Measurements from ENCODE around the gene ACTN1. TPM values are rescaled to one million over a fixed set of nuclear protein-coding genes. Genes with fewer than 3 reads are reported as not detected.

ACTN1 gene
- total RNA-seq, 1 experiment from 2014 or later, result 212 TPM

GRCh38 chr14:68958553-68958952 lies 20.5 kb downstream of the ACTN1 start:
- peaks cover 58% of the 10 kb centered on the region for H3K4me1 ChIP-seq (ENCODE audit: control insufficient read depth, insufficient read depth, low read length)
- TF ChIP-seq SIN3A (IDR thresholded peaks at IDR 0.05; ENCODE audit: borderline replicate concordance, insufficient read depth, low read depth, low read length), result no peak
- TF ChIP-seq POLR2AphosphoS5 (IDR thresholded peaks at IDR 0.05; ENCODE audit: low read depth, low read length), result no peak
- TF ChIP-seq REST (IDR thresholded peaks at IDR 0.05; ENCODE audit: insufficient read depth in 1 of 2, low read depth in 2 of 2, low read length in 1 of 2), result no peak
- no peak for TF ChIP-seq CTCF (IDR thresholded peaks at IDR 0.05)
- no peak for TF ChIP-seq TCF7L2 (IDR thresholded peaks at IDR 0.05; ENCODE audit: low read depth, low read length)
- ChIA-PET CTCF (interaction anchor here (0.6 kb wide), 1 partner anchor 55 kb away, joined by 6 read pairs; no protein-coding TSS in a partner anchor), POLR2A (no interaction called here)
- intact Hi-C loops (cut with micrococcal nuclease; ENCODE audit: unreplicated experiment), result no loop called here
- ATAC-seq (no peak), DNase-seq (ENCODE audit: low read depth, low spot score) (no peak)
- H3K36me3 ChIP-seq (ENCODE audit: control insufficient read depth, insufficient read depth, low read length), result no peaks in the 10 kb centered on the region
- BruUV-seq (replicated peaks), result no TSS peak
- H3K27ac ChIP-seq (ENCODE audit: low read length), result peak overlapping the region; percentile 66; the same call in 1 of the 2 replicates
- in situ Hi-C loops (cut with HindIII; ENCODE audit: low pct_unique_long_range_greater_than_20kb, low sequenced_read_pairs), result no loop called here
- H3K9me3 ChIP-seq (ENCODE audit: control insufficient read depth, insufficient read depth, low read depth, low read length), result no peaks in the 10 kb centered on the region
- no peaks in the 10 kb centered on the region for H3K27me3 ChIP-seq (ENCODE audit: control insufficient read depth, insufficient read depth, low read length)
- H3K4me3 ChIP-seq (ENCODE audit: low read depth in 2 of 2, low read length in 2 of 2), result no peak overlapping the region

GRCh38 chr14:68957775-68958174 lies 21.3 kb downstream of the ACTN1 start:
- ChIA-PET POLR2A (interaction anchor here (0.5 kb wide), 1 partner anchor 16 kb away, joined by 3 read pairs; no protein-coding TSS in a partner anchor), CTCF (no interaction called here)
- Histone ChIP-seq H3K36me3 (ENCODE audit: control insufficient read depth, insufficient read depth, low read length) (no peaks in the 10 kb centered on the region), H3K4me1 (ENCODE audit: control insufficient read depth, insufficient read depth, low read length) (peaks cover 58% of the 10 kb centered on the region), H3K4me3 (ENCODE audit: low read depth in 2 of 2, low read length in 2 of 2) (no peak overlapping the region), H3K27ac (ENCODE audit: low read length) (no peak overlapping the region; the same call in 1 of the 2 replicates), H3K9me3 (ENCODE audit: control insufficient read depth, insufficient read depth, low read depth, low read length) (no peaks in the 10 kb centered on the region), H3K27me3 (ENCODE audit: control insufficient read depth, insufficient read depth, low read length) (no peaks in the 10 kb centered on the region)
- in situ Hi-C loops (cut with HindIII; ENCODE audit: low pct_unique_long_range_greater_than_20kb, low sequenced_read_pairs), result no loop called here
- intact Hi-C loops (cut with micrococcal nuclease; ENCODE audit: unreplicated experiment), result no loop called here
- no peak for ATAC-seq
- TF ChIP-seq SIN3A (IDR thresholded peaks at IDR 0.05; ENCODE audit: borderline replicate concordance, insufficient read depth, low read depth, low read length) (no peak), POLR2AphosphoS5 (IDR thresholded peaks at IDR 0.05; ENCODE audit: low read depth, low read length) (no peak), CTCF (IDR thresholded peaks at IDR 0.05) (no peak), TCF7L2 (IDR thresholded peaks at IDR 0.05; ENCODE audit: low read depth, low read length) (no peak), REST (IDR thresholded peaks at IDR 0.05; ENCODE audit: insufficient read depth in 1 of 2, low read depth in 2 of 2, low read length in 1 of 2) (no peak)
- BruUV-seq (replicated peaks), result no TSS peak
- DNase-seq (ENCODE audit: low read depth, low spot score), result no peak
